Measurements from ENCODE around the gene SRCIN1.

Gene SRCIN1

DNA sequence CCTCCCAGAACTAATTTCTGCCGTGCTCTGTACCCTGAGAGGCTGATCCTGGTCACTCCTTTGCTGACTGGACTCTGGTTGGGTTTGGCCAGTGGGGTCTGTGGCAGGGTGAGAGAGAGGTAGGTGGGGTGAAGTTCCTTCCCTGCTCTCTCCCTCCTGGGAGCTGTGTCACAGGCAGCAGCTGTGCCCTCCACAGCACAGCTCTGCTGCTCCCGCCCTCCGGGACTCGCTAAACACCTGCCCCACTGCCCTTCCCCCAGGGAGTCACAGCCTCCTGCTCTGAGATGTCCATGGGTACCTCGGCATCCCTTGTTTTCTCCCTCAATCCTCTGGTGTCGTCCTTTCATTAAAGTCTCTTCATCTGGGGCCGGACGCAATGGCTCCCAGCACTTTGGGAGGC is 66.4 kb downstream of the SRCIN1 start:
- Histone ChIP-seq H3K27me3 (ENCODE audit: low read length) (no peaks in the 10 kb centered on the region), H4K20me1 (ENCODE audit: low read depth, low read length) (no peaks in the 10 kb centered on the region), H3K4me3 (ENCODE audit: insufficient read depth, low read length, poor library complexity, severe bottlenecking) (no peak overlapping the region), H3K79me2 (ENCODE audit: insufficient read depth, low read length) (no peaks in the 10 kb centered on the region), H3K4me2 (ENCODE audit: low read depth, low read length, poor library complexity, severe bottlenecking) (no peak overlapping the region), H3K27ac (ENCODE audit: low read depth, low read length) (no peak overlapping the region), H3K9ac (ENCODE audit: low read length) (no peak overlapping the region), H3K36me3 (ENCODE audit: low read length) (no peaks in the 10 kb centered on the region), H2AFZ (ENCODE audit: low read depth, low read length, severe bottlenecking) (no peak overlapping the region), H3K9me2 (replicated peaks; ENCODE audit: insufficient read depth, low read length) (no peaks in the 10 kb centered on the region), H3F3A (ENCODE audit: insufficient read depth) (no peaks in the 10 kb centered on the region), H3K9me3 (ENCODE audit: insufficient read depth, low read length) (no peaks in the 10 kb centered on the region)
- no peak for TF ChIP-seq EZH2phosphoT487 (conservative IDR thresholded peaks at IDR 0.05; ENCODE audit: low read length)
- TF ChIP-seq, protein P1, sequence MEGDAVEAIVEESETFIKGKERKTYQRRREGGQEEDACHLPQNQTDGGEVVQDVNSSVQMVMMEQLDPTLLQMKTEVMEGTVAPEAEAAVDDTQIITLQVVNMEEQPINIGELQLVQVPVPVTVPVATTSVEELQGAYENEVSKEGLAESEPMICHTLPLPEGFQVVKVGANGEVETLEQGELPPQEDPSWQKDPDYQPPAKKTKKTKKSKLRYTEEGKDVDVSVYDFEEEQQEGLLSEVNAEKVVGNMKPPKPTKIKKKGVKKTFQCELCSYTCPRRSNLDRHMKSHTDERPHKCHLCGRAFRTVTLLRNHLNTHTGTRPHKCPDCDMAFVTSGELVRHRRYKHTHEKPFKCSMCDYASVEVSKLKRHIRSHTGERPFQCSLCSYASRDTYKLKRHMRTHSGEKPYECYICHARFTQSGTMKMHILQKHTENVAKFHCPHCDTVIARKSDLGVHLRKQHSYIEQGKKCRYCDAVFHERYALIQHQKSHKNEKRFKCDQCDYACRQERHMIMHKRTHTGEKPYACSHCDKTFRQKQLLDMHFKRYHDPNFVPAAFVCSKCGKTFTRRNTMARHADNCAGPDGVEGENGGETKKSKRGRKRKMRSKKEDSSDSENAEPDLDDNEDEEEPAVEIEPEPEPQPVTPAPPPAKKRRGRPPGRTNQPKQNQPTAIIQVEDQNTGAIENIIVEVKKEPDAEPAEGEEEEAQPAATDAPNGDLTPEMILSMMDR (IDR thresholded peaks at IDR 0.05; ENCODE audit: insufficient read depth, low read length, poor library complexity, severe bottlenecking), result no peak

DNA sequence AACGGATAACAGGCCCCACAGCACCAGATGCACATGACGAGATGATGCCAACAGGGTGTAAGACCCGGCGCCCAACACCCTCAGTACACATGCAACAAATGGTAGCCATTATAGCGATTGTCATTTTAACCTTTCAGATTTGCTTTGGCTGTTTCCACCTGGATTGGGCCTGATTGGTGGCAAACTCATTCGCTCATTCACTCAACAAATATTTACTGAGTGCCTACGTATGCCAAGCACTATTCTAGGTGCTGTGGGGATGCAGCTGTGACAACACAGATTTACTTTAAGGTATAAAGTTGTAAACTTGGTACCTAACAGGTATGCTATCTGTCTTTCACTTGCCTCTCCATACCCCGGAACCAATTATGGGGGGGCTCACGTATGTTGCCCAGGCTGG is 66.8 kb downstream of the SRCIN1 start:
- Histone ChIP-seq H3K27ac (ENCODE audit: low read depth, low read length) (no peak overlapping the region), H3K36me3 (ENCODE audit: low read length) (no peaks in the 10 kb centered on the region), H3K9me3 (ENCODE audit: insufficient read depth, low read length) (no peaks in the 10 kb centered on the region), H3F3A (ENCODE audit: insufficient read depth) (no peaks in the 10 kb centered on the region), H3K4me2 (ENCODE audit: low read depth, low read length, poor library complexity, severe bottlenecking) (no peak overlapping the region), H3K9me2 (replicated peaks; ENCODE audit: insufficient read depth, low read length) (no peaks in the 10 kb centered on the region), H2AFZ (ENCODE audit: low read depth, low read length, severe bottlenecking) (no peak overlapping the region), H3K79me2 (ENCODE audit: insufficient read depth, low read length) (no peaks in the 10 kb centered on the region), H3K27me3 (ENCODE audit: low read length) (no peaks in the 10 kb centered on the region), H3K9ac (ENCODE audit: low read length) (no peak overlapping the region), H3K4me3 (ENCODE audit: insufficient read depth, low read length, poor library complexity, severe bottlenecking) (no peak overlapping the region), H4K20me1 (ENCODE audit: low read depth, low read length) (no peaks in the 10 kb centered on the region)
- TF ChIP-seq, protein P1 (IDR thresholded peaks at IDR 0.05; ENCODE audit: insufficient read depth, low read length, poor library complexity, severe bottlenecking), result no peak
- no peak for TF ChIP-seq EZH2phosphoT487 (conservative IDR thresholded peaks at IDR 0.05; ENCODE audit: low read length)

DNA sequence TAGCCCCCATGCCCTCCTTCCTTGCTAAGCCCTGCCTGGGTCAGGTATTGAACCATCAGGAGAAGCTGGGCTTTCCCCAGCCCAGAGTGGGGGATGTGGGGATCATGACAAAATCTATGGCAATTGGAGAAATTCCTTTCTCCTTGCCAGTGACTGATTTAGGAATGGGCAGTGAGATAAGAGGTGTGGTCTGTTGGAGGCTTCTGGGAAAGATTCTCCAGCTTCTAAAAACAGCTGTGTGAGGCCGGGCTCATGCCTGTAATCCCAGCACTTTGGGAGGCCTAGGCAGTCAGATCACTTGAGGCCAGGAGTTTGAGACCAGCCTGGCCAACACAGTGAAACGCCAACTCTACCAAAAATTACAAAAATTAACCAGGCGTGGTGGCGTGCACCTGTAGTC is 69.1 kb downstream of the SRCIN1 start:
- Histone ChIP-seq H3K36me3 (ENCODE audit: low read length) (no peaks in the 10 kb centered on the region), H3K79me2 (ENCODE audit: insufficient read depth, low read length) (no peaks in the 10 kb centered on the region), H3K27me3 (ENCODE audit: low read length) (no peaks in the 10 kb centered on the region), H3F3A (ENCODE audit: insufficient read depth) (no peaks in the 10 kb centered on the region), H4K20me1 (ENCODE audit: low read depth, low read length) (no peaks in the 10 kb centered on the region), H3K27ac (ENCODE audit: low read depth, low read length) (no peak overlapping the region), H3K4me2 (ENCODE audit: low read depth, low read length, poor library complexity, severe bottlenecking) (no peak overlapping the region), H3K9me3 (ENCODE audit: insufficient read depth, low read length) (no peaks in the 10 kb centered on the region), H3K4me3 (ENCODE audit: insufficient read depth, low read length, poor library complexity, severe bottlenecking) (no peak overlapping the region), H2AFZ (ENCODE audit: low read depth, low read length, severe bottlenecking) (no peak overlapping the region), H3K9ac (ENCODE audit: low read length) (no peak overlapping the region), H3K9me2 (replicated peaks; ENCODE audit: insufficient read depth, low read length) (no peaks in the 10 kb centered on the region)
- TF ChIP-seq EZH2phosphoT487 (conservative IDR thresholded peaks at IDR 0.05; ENCODE audit: low read length), result no peak
- TF ChIP-seq, protein P1 (IDR thresholded peaks at IDR 0.05; ENCODE audit: insufficient read depth, low read length, poor library complexity, severe bottlenecking), result no peak
